GM12801 (cell line): ENCODE results near the gene IFNA17.

Experiments
- TF ChIP-seq, protein P1 (sequence below): IDR thresholded peaks from one replicate; pipeline ENCODE4 v1.5.1; 2011; ENCODE audit warnings: control low read depth; ENCODE audit not compliant: insufficient read length; ENCODE audit errors: extremely low read depth

IFNA17 gene

DNA sequence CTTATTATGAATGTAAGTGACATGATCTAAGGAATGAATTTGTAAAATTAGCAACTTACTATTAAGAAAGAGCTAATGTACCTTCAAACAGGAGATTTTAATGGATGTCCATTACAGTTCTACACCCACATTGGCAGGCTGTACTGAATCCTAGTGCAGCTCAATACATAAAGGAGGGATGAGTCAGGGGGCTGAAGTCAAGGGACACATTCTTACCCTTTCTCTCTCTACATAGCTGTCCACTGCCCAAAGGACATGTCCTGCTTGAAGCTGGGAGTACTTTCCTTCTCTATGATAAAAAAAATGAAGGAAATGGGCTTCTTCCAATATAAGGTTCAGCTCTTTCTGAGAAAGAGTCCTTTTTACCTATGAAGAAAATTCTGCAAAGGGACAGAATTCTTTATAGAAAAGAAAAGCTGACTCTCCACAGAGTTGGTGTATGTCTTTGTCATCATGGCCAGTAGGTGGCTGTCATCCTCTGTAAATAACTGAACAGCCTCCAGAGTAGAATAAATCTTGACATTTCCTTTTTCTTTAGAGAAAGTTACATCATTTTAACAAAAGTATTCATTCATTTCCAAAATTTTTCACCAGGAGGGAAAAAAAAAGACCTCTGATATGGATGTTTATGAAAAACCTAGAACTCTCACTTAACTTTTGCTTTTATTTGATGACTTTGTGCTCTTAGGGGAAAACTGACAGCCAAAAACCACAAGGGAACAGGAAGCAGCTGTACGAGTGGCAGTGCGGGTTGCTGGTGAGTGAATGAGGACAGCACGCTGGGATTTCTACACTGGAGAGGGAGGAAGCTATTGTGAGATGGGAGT, 24.9 kb upstream of the IFNA17 start:
- TF ChIP-seq, protein P1, sequence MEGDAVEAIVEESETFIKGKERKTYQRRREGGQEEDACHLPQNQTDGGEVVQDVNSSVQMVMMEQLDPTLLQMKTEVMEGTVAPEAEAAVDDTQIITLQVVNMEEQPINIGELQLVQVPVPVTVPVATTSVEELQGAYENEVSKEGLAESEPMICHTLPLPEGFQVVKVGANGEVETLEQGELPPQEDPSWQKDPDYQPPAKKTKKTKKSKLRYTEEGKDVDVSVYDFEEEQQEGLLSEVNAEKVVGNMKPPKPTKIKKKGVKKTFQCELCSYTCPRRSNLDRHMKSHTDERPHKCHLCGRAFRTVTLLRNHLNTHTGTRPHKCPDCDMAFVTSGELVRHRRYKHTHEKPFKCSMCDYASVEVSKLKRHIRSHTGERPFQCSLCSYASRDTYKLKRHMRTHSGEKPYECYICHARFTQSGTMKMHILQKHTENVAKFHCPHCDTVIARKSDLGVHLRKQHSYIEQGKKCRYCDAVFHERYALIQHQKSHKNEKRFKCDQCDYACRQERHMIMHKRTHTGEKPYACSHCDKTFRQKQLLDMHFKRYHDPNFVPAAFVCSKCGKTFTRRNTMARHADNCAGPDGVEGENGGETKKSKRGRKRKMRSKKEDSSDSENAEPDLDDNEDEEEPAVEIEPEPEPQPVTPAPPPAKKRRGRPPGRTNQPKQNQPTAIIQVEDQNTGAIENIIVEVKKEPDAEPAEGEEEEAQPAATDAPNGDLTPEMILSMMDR, result no peak

DNA sequence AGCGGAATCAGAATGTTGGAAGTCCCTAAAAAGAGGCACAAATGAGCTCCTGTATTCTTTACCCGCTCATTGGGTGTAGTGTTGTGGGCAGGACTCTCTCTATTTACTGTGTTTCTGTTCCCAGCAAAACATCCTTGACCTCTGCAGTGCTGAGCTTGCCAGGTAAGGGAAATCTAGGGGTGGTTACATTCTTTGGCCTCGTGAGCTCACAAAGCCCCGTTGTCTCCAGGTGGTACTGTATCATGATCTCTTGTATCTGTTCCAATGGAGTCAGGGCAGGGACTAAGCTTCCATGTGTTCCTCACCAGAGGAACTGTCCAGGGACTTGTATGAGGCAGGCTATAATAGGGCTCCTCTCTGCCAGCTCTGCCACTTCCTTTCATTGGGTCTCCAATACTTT, 23.6 kb upstream of the IFNA17 start:
- TF ChIP-seq, protein P1, result no peak

DNA sequence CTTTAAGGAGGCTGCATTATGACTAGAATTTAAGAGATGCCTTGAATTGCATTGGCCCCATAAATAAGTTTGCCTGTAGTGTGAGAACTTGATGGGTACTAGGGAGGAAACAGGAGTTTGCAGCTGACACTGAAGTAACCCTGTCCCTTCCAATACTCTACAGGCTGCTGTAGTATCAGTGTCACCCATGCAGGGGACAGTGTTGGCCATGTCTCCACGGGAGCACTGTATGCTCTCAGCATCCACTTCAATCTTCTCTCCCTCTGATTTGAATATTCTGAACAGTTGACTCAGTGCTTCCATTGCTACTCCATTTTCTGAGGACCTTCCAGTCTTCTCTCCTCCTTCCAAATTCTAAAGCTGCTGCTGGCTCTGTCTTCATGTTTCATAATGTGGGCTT, 23.2 kb upstream of the IFNA17 start:
- TF ChIP-seq, protein P1, result no peak

DNA sequence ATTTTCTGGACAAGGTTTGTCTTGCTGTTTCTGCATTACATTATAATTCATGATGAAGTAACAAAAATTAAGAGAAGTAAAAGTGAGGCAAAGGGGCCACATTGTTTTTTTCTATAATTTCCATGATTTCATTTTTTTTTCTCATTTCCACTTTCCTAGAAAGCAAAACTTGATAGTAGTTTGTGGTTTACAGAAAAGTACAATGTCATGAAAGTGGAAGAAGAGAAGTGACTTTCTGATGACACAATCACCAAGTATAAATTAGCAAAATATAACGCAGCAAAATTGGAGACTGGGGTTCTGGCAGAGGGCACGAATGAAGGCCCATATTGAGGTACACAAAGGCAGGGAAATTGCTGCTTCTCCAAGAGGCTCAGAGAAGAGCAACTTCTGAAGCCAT, 16.8 kb upstream of the IFNA17 start:
- TF ChIP-seq, protein P1, result no peak

DNA sequence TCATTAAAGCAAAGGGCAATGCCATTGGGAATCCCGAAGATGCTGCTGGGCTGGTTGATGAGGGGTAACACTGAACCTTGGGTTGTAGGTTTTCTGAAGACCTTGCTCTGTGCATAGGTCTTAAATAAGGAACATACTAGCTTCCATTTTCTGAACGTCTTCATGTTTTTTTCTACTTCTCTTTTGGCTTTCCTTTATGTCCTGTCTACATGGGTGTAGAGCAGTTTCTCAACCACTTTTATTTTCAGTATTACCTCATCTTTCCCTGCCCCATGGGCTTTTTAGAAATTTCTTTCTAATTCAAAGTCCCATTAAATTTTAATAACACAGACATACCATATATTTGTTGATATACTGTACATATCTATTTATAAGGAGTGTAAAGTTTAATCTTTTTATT, 11.9 kb upstream of the IFNA17 start, which contains the start of gene IFNA14:
Gene IFNA14, minus strand, starts transcription at position 95 of the 400 bp plus-strand sequence. Its CDS starts 70 bp downstream, at position 25.
- TF ChIP-seq, protein P1, result no peak

DNA sequence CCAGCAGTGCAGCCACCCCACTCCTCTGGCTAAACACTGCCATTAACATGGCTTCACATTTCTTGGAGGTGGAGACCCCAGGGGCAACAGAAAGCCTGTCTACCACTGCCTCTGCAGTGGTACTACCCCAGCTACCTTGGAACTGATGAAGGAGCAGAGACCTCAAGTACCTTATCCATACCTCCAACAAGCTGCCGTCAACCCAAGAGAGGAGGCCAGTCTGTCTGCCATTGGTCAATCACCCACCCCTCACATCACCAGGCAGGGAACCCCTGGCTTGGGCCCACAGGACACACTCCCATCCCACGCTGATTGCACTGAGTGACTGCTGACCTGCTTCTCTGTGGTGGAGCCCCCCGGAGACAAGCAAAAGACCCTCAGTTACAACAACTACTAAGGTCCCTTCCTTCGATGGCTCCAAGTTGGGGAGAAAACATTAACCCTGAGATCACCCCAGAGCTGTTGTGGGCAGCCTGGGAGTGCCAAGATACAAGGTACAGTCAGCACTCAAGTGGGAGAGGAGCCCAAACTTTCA, 6.2 kb upstream of the IFNA17 start:
- TF ChIP-seq, protein P1, result no peak

DNA sequence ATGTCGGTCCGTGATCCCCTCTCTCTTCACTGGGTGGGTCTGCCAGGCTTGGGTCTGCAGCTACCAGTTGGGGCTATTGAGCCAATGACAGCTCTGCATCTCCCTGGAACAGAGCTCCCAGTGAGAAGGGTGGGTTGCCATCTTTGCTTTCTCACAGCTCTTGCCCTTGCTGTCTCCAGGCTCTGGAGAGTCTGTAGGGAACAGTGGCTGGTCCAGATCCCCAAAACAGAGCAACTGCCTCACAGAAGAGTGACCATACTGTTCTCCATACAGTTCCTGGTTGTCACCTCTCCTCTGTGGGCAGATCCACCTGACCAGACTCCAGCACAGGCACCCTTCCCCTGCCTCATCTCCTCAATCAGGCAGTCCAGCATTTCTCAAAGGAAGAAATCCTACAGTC, 5.2 kb upstream of the IFNA17 start:
- TF ChIP-seq, protein P1, result no peak
